ENCODE data around the gene EMP2.

Gene EMP2

GRCh38 chr16:10609402-10609774 is 29.0 kb upstream of the EMP2 start:
- DNase-seq, result peak; percentile 86

- no peak for DNase-seq
Observed at GRCh38 chr16:10608687-10609401, 28.4 kb upstream of the EMP2 start.

- DNase-seq, result no peak
Observed at GRCh38 chr16:10607157-10607556, 26.8 kb upstream of the EMP2 start.

GRCh38 chr16:10606607-10607006 is 26.2 kb upstream of the EMP2 start:
- DNase-seq, result no peak

GRCh38 chr16:10605636-10606035 is 25.2 kb upstream of the EMP2 start:
- no peak for DNase-seq

- no peak for DNase-seq
Observed at GRCh38 chr16:10601444-10602408, 21.3 kb upstream of the EMP2 start.

GRCh38 chr16:10600782-10601443 is 20.5 kb upstream of the EMP2 start:
- no peak for DNase-seq

- DNase-seq, result no peak
Observed at GRCh38 chr16:10599626-10600025, 19.2 kb upstream of the EMP2 start.

GRCh38 chr16:10598157-10598556 is 17.8 kb upstream of the EMP2 start:
- DNase-seq, result no peak

- no peak for DNase-seq
Observed at GRCh38 chr16:10597187-10597601, 16.8 kb upstream of the EMP2 start.

- DNase-seq, result no peak
Observed at GRCh38 chr16:10594312-10594950, 14.0 kb upstream of the EMP2 start.

- DNase-seq, result no peak
Observed at GRCh38 chr16:10592611-10593010, 12.2 kb upstream of the EMP2 start.

GRCh38 chr16:10590342-10590741 is 9.9 kb upstream of the EMP2 start:
- DNase-seq, result no peak

- no peak for DNase-seq
Observed at GRCh38 chr16:10589109-10589508, 8.7 kb upstream of the EMP2 start.

- DNase-seq, result no peak
Observed at GRCh38 chr16:10587622-10588021, 7.2 kb upstream of the EMP2 start.

GRCh38 chr16:10584981-10585438 is 4.6 kb upstream of the EMP2 start:
- DNase-seq, result peak; percentile 34

- no peak for DNase-seq
Observed at GRCh38 chr16:10583269-10583668, 2.9 kb upstream of the EMP2 start.

GRCh38 chr16:10581507-10581906 is 1.1 kb upstream of the EMP2 start:
- no peak for DNase-seq

GRCh38 chr16:10580883-10581247 is 467 bp upstream of the EMP2 start:
- DNase-seq, result no peak

GRCh38 chr16:10579575-10579964 is 828 bp downstream of the EMP2 start:
- DNase-seq, result no peak

- DNase-seq, result no peak
Observed at GRCh38 chr16:10578474-10579316, 1.7 kb downstream of the EMP2 start.
